ENCODE measurements around the gene ASAP3.

ASAP3 gene

GRCh38 chr1:23423415-23424292, 60.3 kb downstream of the ASAP3 start:
- DNase-seq (ENCODE audit: low read depth): no peak

- DNase-seq (ENCODE audit: low read depth): no peak
These were observed 61.0 kb downstream of the ASAP3 start for GRCh38 chr1:23422941-23423340.

GRCh38 chr1:23422241-23422877, 61.6 kb downstream of the ASAP3 start:
- peak; percentile 51 for DNase-seq (ENCODE audit: low read depth)

GRCh38 chr1:23421753-23422240, 62.2 kb downstream of the ASAP3 start:
- peak; percentile 55 for DNase-seq (ENCODE audit: low read depth)

- no peak for DNase-seq (ENCODE audit: low read depth)
These were observed 62.6 kb downstream of the ASAP3 start for GRCh38 chr1:23421343-23421742.

GRCh38 chr1:23420778-23421177, 63.2 kb downstream of the ASAP3 start:
- DNase-seq (ENCODE audit: low read depth): no peak

GRCh38 chr1:23419180-23419579, 64.8 kb downstream of the ASAP3 start:
- no peak for DNase-seq (ENCODE audit: low read depth)

- no peak for DNase-seq (ENCODE audit: low read depth)
These were observed 66.4 kb downstream of the ASAP3 start for GRCh38 chr1:23417570-23417969.

- no peak for DNase-seq (ENCODE audit: low read depth)
These were observed 67.0 kb downstream of the ASAP3 start for GRCh38 chr1:23416964-23417363.

GRCh38 chr1:23408797-23409290, 75.1 kb downstream of the ASAP3 start:
- DNase-seq (ENCODE audit: low read depth): no peak

- DNase-seq (ENCODE audit: low read depth): no peak
These were observed 76.9 kb downstream of the ASAP3 start for GRCh38 chr1:23407016-23407630.

GRCh38 chr1:23405946-23406345, 78.0 kb downstream of the ASAP3 start:
- DNase-seq (ENCODE audit: low read depth): no peak

GRCh38 chr1:23403735-23404486, 80.1 kb downstream of the ASAP3 start:
- peak; percentile 91 for DNase-seq (ENCODE audit: low read depth)

GRCh38 chr1:23403355-23403734, 80.6 kb downstream of the ASAP3 start:
- DNase-seq (ENCODE audit: low read depth): no peak

GRCh38 chr1:23403038-23403336, 81.0 kb downstream of the ASAP3 start:
- DNase-seq (ENCODE audit: low read depth): no peak

- DNase-seq (ENCODE audit: low read depth): no peak
These were observed 81.5 kb downstream of the ASAP3 start for GRCh38 chr1:23402286-23403037.

- no peak for DNase-seq (ENCODE audit: low read depth)
These were observed 82.7 kb downstream of the ASAP3 start for GRCh38 chr1:23401313-23401712.

GRCh38 chr1:23400324-23401114, 83.5 kb downstream of the ASAP3 start:
- DNase-seq (ENCODE audit: low read depth): no peak

GRCh38 chr1:23399229-23399628, 84.8 kb downstream of the ASAP3 start:
- DNase-seq (ENCODE audit: low read depth): no peak

GRCh38 chr1:23397908-23398307, 86.1 kb downstream of the ASAP3 start:
- no peak for DNase-seq (ENCODE audit: low read depth)

- DNase-seq (ENCODE audit: low read depth): no peak
These were observed 87.6 kb downstream of the ASAP3 start for GRCh38 chr1:23396380-23396779.
